GM12865 (cell line): ENCODE measurements around the gene ATG9B.

Experiments used
- DNase-seq: peaks from one replicate; pipeline ENCODE4 v3.0.0; 2010; ENCODE audit warnings: low read depth
- H3K4me3 ChIP-seq: 2 replicates; pipeline ENCODE4 v1.5.1; 2011; ENCODE audit warnings: mild to moderate bottlenecking, low read depth, low read length, control low read depth
- CTCF ChIP-seq: IDR thresholded peaks from 2 replicates; pipeline ENCODE4 v1.5.1; 2011; ENCODE audit warnings: low read length, control low read depth, low read depth, inconsistent platforms; ENCODE audit not compliant: insufficient read depth; ENCODE audit errors: missing control alignments

Gene ATG9B

GRCh38 chr7:150999001-150999400, 25.3 kb downstream of the ATG9B start:
- DNase-seq: no peak
- TF ChIP-seq CTCF: no peak
- H3K4me3 ChIP-seq: no peak overlapping the region

- H3K4me3 ChIP-seq: no peak overlapping the region
Observed at GRCh38 chr7:150998341-150998740, 26.0 kb downstream of the ATG9B start.

GRCh38 chr7:150997817-150998216, 26.5 kb downstream of the ATG9B start:
- no peak for DNase-seq
- H3K4me3 ChIP-seq: no peak overlapping the region
- TF ChIP-seq CTCF: no peak

More at GRCh38 chr7:150998341-150998740, 26.0 kb downstream of the ATG9B start:
- DNase-seq: no peak
- TF ChIP-seq CTCF: no peak

- no peak for DNase-seq
- no peak for TF ChIP-seq CTCF
- no peak overlapping the region for H3K4me3 ChIP-seq
Observed at GRCh38 chr7:150997075-150997511, 27.2 kb downstream of the ATG9B start.

GRCh38 chr7:150996376-150997074, 27.8 kb downstream of the ATG9B start:
- no peak for DNase-seq
- TF ChIP-seq CTCF: no peak
- no peak overlapping the region for H3K4me3 ChIP-seq

GRCh38 chr7:150994838-150995510, 29.3 kb downstream of the ATG9B start:
- DNase-seq: no peak
- H3K4me3 ChIP-seq: no peak overlapping the region
- no peak for TF ChIP-seq CTCF
